ENCODE data around the gene UBL4A. TPM values are rescaled to one million over a fixed set of nuclear protein-coding genes. Genes with fewer than 3 reads are reported as not detected.

The UBL4A gene
- total and polyA plus RNA-seq, 2 of the 13 experiments (the other 11 are each of a cell fraction or from before 2014, with no cell fraction given) = 16.8 to 25.5 TPM

- no peak for TF ChIP-seq WIZ (CRISPR knock-in tag; IDR thresholded peaks at IDR 0.05)
- peak; percentile 61; the same call in 1 of the 2 replicates for TF ChIP-seq HNF1B (CRISPR knock-in tag; IDR thresholded peaks at IDR 0.05)
- TF ChIP-seq ZBED4 (CRISPR knock-in tag; IDR thresholded peaks at IDR 0.05; ENCODE audit: borderline replicate concordance) = no peak
- TF ChIP-seq ZNF709 (CRISPR knock-in tag; IDR thresholded peaks at IDR 0.05) = no peak
- TF ChIP-seq HDAC2 (CRISPR knock-in tag; IDR thresholded peaks at IDR 0.05) = no peak
- TF ChIP-seq KLF6 (CRISPR knock-in tag; IDR thresholded peaks at IDR 0.05) = no peak
- TF ChIP-seq DNMT3B (CRISPR knock-in tag; conservative IDR thresholded peaks at IDR 0.05) = no peak
- TF ChIP-seq SRSF9 (IDR thresholded peaks at IDR 0.05; ENCODE audit: borderline replicate concordance, insufficient read depth, low read depth, low read length, poor library complexity, severe bottlenecking) = no peak
- no peak for TF ChIP-seq ZNF263 (CRISPR knock-in tag; IDR thresholded peaks at IDR 0.05)
- no peak for TF ChIP-seq HNRNPUL1 (IDR thresholded peaks at IDR 0.05; ENCODE audit: low read depth, low read length)
- no peak for TF ChIP-seq ZNF460 (CRISPR knock-in tag; IDR thresholded peaks at IDR 0.05; ENCODE audit: borderline replicate concordance)
Measured at GRCh38 chrX:154526901-154527675, 40.7 kb upstream of the UBL4A start (continued).
